Effector memory CD8-positive, alpha-beta T cell (primary cell): Measurements from ENCODE around the gene UAP1L1.
A peak's percentile ranks its signal among the peaks of the same experiment; 100 is the strongest.
"Not testable (repeated sequence)": the region's sequence is repeated elsewhere in the genome, so short reads cannot be mapped to it uniquely, and the experiment has no call there.

Experiments used
- ATAC-seq: fragments of 150-1000 bp; cut with Tn5 transposase; replicated peaks from 2 replicates; pipeline ENCODE4 v1.10.0; 2021; ENCODE audit warnings: mild to moderate bottlenecking, moderate library complexity
- DNase-seq, 3 experiments: peaks; one replicate each; pipeline ENCODE4 v3.0.0; 2021
- H3K27ac Mint-ChIP-seq, 2 donors: one replicate each; pipeline ENCODE4 v1.8.0; 2022; ENCODE audit warnings: mild to moderate bottlenecking in 2 of 2, mixed read lengths in 2 of 2, moderate library complexity in 2 of 2
- H3K27me3 Mint-ChIP-seq, 2 donors: one replicate each; pipeline ENCODE4 v1.8.0; 2022; ENCODE audit warnings: mixed read lengths in 2 of 2
- H3K36me3 Mint-ChIP-seq: one replicate; pipeline ENCODE4 v1.8.0; 2022; ENCODE audit warnings: mild to moderate bottlenecking, moderate library complexity, mixed read lengths; ENCODE audit not compliant: insufficient read depth
- H3K4me1 Mint-ChIP-seq, 2 donors: one replicate each; pipeline ENCODE4 v1.8.0; 2022; ENCODE audit warnings: low read depth in 2 of 2, mixed read lengths in 2 of 2
- H3K4me3 Mint-ChIP-seq, 2 donors: one replicate each; pipeline ENCODE4 v1.8.0; 2022; ENCODE audit warnings: mild to moderate bottlenecking in 2 of 2, mixed read lengths in 2 of 2, moderate library complexity in 2 of 2
- H3K9me3 Mint-ChIP-seq, 2 donors: one replicate each; pipeline ENCODE4 v1.8.0; 2022; ENCODE audit warnings: mixed read lengths in 2 of 2

Gene UAP1L1

DNA sequence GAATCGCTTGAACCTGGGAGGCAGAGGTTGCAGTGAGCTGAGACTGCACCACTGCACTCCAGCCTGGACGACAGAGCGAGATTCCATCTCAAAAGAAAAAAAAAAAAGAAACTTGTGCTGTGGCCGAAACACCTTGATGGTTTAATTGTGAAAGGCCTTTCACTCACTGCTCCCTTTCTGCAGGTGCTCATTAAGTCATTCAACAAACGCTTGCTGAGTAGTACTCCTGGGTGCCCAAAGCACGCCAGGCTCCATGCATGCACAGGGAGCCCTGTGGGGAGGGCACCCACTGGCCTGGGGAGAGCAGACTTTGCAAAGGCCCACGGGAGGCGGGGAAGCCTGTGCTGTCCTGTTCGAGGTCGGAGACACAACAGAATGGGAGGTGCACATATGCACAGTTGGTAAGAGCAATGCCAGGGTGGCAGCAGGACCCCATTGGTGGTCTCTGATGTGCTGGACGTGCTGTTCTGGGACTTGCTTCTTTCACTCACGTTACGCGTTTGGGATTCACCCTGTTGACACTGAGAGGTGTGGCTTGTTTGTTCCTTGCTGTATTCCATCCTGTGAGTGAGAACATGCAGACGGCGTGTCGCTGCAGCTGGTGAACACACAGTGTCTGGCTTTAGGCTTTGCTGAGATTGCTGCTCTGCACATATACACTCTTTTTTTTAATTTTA, 20.4 kb upstream of the UAP1L1 start:
- Mint-ChIP-seq H3K27me3 (peaks cover 4 to 12% of the 10 kb centered on the region in 2 donors), H3K4me1 (no peaks in the 10 kb centered on the region), H3K36me3 (peaks cover 4% of the 10 kb centered on the region), H3K27ac (no peak overlapping the region), H3K4me3 (no peak overlapping the region), H3K9me3 (no peaks in the 10 kb centered on the region)
- ATAC-seq (no peak), DNase-seq (no peak)

- Mint-ChIP-seq H3K27me3 (peaks cover 4 to 5% of the 10 kb centered on the region in 2 donors), H3K4me3 (no peak overlapping the region)
Observed at GRCh38 chr9:137057545-137057944, 19.8 kb upstream of the UAP1L1 start.

DNA sequence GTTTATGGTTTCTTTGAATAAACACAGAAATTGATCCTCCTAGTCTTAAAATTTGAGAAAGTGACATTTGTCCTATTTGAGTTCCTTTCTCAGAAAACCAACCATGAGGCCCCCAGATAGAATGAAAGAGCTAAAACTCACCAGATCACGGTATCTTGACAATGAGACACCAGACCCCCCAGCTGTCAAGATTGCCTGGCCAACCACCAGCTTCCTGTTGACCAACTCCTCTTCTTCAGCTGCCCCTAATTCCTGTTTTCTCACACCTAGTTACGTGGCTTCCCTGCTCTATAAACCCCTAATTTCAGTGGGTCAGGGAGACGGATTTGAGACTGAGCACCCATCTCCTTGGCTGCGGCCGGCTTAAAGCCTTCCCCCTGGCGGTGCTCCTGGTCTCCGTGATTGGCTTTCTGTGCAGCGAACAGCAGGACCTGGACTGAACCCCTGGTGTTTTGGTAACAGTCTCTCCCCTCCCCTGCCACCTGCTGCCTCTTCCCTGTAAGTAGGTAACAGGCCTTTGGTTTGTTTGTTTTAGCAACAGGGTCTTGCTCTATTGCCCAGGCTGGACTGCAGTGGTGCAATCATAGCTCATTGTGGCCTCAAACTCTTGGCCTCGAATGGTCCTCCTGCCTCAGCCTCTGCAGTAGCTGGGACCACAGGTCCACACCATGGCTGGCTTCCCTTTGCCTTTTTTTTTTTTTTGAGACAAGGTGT, 18.6 kb upstream of the UAP1L1 start:
- H3K4me1 Mint-ChIP-seq, result no peaks in the 10 kb centered on the region
- no peaks in the 10 kb centered on the region for H3K9me3 Mint-ChIP-seq
- H3K4me3 Mint-ChIP-seq, result no peak overlapping the region
- ATAC-seq (no peak), DNase-seq (no peak)
- H3K27ac Mint-ChIP-seq, result no peak overlapping the region
- no peaks in the 10 kb centered on the region for H3K27me3 Mint-ChIP-seq
- H3K36me3 Mint-ChIP-seq, result no peaks in the 10 kb centered on the region

More at GRCh38 chr9:137057545-137057944, 19.8 kb upstream of the UAP1L1 start:
- peaks cover 3% of the 10 kb centered on the region for H3K36me3 Mint-ChIP-seq
- DNase-seq, result no peak
- H3K4me1 Mint-ChIP-seq, result no peaks in the 10 kb centered on the region
- no peak overlapping the region for H3K27ac Mint-ChIP-seq
- H3K9me3 Mint-ChIP-seq, result no peaks in the 10 kb centered on the region
- ATAC-seq, result no peak

- Mint-ChIP-seq H3K4me3 (no peak overlapping the region), H3K36me3 (no peaks in the 10 kb centered on the region), H3K27me3 (no peaks in the 10 kb centered on the region), H3K27ac (no peak overlapping the region), H3K4me1 (peaks cover 0 to 3% of the 10 kb centered on the region in 2 donors), H3K9me3 (no peaks in the 10 kb centered on the region)
- DNase-seq (no peak), ATAC-seq (no peak)
Observed at GRCh38 chr9:137062384-137062783, 14.9 kb upstream of the UAP1L1 start.

- not testable (repeated sequence) for H3K4me1 Mint-ChIP-seq, DNase-seq, H3K27me3 Mint-ChIP-seq, H3K27ac Mint-ChIP-seq, ATAC-seq, H3K36me3 Mint-ChIP-seq, H3K4me3 Mint-ChIP-seq, H3K9me3 Mint-ChIP-seq
Observed at GRCh38 chr9:137062798-137063197, 14.5 kb upstream of the UAP1L1 start.

GRCh38 chr9:137063311-137064026, 13.8 kb upstream of the UAP1L1 start:
- Mint-ChIP-seq H3K4me3 (no peak overlapping the region), H3K36me3 (peaks cover 4% of the 10 kb centered on the region)
- no peak for ATAC-seq

GRCh38 chr9:137064027-137064879, 13.1 kb upstream of the UAP1L1 start:
- ATAC-seq (peak; percentile 44), DNase-seq (peak; percentile 59 to 61 (median 59))
- Mint-ChIP-seq H3K27ac (no peak overlapping the region), H3K4me3 (no peak overlapping the region), H3K27me3 (peaks cover 0 to 7% of the 10 kb centered on the region in 2 donors), H3K36me3 (peaks cover 4% of the 10 kb centered on the region), H3K9me3 (no peaks in the 10 kb centered on the region), H3K4me1 (peaks cover 4 to 7% of the 10 kb centered on the region in 2 donors)

More at GRCh38 chr9:137063311-137064026, 13.8 kb upstream of the UAP1L1 start:
- Mint-ChIP-seq H3K4me1 (peaks cover 4 to 7% of the 10 kb centered on the region in 2 donors), H3K27ac (no peak overlapping the region), H3K9me3 (no peaks in the 10 kb centered on the region), H3K27me3 (peaks cover 0 to 7% of the 10 kb centered on the region in 2 donors)
- no peak for DNase-seq

DNA sequence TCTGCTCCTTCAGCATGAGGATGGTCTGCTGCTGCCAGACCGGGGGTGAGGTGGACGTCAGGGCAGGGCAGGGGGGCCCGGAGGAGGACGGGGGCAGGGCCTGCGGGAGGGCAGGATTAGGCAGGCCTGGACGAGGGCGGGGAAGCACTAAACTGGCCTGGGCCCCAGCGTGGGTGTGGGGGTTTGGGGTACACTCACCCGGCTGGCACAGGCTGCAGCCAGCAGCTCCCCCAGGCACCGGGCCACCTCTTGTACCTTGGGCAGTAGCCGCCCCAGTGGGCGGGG, 12.5 kb upstream of the UAP1L1 start:
- H3K27ac Mint-ChIP-seq, result no peak overlapping the region
- no peaks in the 10 kb centered on the region for H3K9me3 Mint-ChIP-seq
- peaks cover 0 to 7% of the 10 kb centered on the region in 2 donors for H3K27me3 Mint-ChIP-seq
- DNase-seq (no peak), ATAC-seq (no peak)
- H3K4me1 Mint-ChIP-seq, result peaks cover 4 to 7% of the 10 kb centered on the region in 2 donors
- no peak overlapping the region for H3K4me3 Mint-ChIP-seq
- peaks cover 4% of the 10 kb centered on the region for H3K36me3 Mint-ChIP-seq

DNA sequence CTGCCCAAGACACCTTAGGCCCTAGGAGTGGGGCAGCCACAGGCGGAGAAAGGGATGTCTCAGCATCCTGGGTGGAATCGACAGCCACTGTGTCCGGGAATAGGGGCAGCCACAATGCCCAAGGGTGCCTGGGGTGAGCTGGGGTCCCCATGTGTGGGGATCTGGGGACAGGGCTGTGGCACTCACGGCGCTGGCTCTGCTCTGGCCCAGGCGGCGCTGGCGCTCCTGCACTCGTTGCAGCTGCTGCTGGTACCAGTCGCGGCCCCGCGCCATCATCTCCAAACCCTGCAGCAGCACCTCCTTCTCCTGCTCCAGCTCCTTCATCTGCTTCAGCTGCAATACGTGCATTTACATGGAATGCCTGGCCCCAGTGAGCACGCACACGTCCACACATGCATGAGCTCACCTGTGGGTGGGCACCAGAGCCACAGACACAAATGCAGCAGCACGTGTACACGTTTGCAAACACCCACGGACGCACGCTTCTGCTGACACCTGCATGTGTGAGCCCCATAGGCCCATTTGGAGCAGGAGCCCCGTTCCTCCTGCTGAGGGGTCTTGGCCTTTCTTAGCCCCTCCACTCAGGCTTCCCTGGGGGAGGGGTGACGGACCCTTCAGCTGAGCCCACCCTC, 11.9 kb upstream of the UAP1L1 start:
- Mint-ChIP-seq H3K4me3 (no peak overlapping the region), H3K4me1 (peaks cover 4 to 7% of the 10 kb centered on the region in 2 donors), H3K9me3 (no peaks in the 10 kb centered on the region), H3K27me3 (peaks cover 0 to 7% of the 10 kb centered on the region in 2 donors), H3K36me3 (peaks cover 5% of the 10 kb centered on the region), H3K27ac (no peak overlapping the region)
- DNase-seq (no peak), ATAC-seq (no peak)

DNA sequence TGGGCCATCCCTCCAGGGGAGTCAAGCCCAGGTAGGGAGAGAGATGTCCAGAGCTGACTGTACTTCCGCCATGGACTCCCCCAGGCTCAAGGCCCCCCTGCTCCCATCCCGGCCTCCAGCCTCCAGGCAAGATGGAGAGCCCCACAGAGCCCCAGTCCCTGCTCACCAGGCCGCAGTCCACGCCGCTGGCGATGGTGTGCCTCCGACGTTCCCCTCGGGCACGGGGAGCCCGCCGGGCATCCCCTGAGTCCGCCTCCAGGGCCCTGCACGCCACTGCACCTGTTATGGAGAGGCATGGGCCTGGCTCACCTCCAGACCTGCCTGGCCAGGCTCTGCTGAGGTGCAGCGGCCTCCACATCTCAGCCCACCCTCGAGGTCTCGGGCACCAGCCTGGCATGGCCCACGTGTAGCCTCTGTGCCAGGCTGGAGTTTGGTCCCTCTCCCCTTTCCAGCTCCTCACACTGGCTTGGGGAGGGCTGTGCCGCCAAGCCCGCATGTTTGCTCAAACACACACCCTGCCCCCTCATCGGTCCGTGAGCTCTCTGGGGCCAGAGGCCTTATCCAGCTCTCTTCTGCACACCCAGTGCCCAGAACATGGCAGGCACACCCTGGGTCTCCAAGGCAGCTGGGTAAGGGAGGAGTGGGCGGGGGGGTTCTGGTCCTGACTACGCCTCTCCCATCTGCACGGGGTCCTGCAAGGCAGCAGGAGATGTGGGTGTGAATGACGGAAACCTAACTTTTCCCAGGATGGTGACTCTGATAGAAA, 11.0 kb upstream of the UAP1L1 start:
- Mint-ChIP-seq H3K4me3 (no peak overlapping the region), H3K27ac (no peak overlapping the region), H3K36me3 (peaks cover 8% of the 10 kb centered on the region), H3K27me3 (peaks cover 0 to 7% of the 10 kb centered on the region in 2 donors), H3K9me3 (no peaks in the 10 kb centered on the region), H3K4me1 (peaks cover 9 to 12% of the 10 kb centered on the region in 2 donors)
- ATAC-seq (no peak), DNase-seq (no peak)

DNA sequence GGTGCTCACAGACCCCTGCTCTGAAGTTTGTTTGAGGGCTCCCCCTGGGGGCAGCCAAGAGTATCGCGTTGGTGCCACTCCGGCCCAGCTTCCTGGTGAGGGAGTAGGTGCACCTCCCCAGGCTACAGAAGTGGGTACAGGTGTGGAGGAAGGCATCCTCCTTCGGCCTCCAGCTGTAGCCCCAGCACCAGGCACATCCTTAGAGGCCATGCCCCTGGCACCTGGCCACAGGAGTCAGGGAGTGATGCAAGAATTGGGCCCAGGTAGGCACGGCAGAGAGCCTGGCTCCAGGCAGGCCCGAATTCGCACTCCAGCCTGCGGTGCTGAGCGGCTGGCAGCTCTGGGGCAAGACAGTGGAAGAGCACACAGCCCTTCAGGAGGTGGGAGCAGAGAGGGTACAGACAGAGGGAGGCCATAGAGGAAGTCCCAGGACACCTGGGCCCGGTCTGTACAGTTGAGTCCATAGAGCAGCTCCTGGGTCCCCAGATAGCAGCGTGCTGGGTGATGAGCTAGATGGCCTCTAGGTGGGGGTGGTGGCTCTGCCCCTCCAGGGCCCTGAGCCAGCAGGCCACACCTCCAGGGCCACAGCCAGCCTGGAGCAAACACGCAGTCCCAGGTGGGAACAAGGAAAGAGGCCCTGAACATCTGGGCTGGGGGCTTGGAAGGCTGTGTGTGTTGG, 9.3 kb upstream of the UAP1L1 start:
- Mint-ChIP-seq H3K4me1 (peaks cover 10 to 15% of the 10 kb centered on the region in 2 donors), H3K36me3 (peaks cover 8% of the 10 kb centered on the region), H3K27ac (peak overlapping the region; percentile 62 to 85), H3K27me3 (peaks cover 0 to 7% of the 10 kb centered on the region in 2 donors), H3K4me3 (peak overlapping the region; percentile 63 to 78), H3K9me3 (no peaks in the 10 kb centered on the region)
- peak; percentile 81 to 87 (median 84) for DNase-seq
- ATAC-seq, result peak; percentile 56
